Ascending aorta (tissue), 2 donors: ENCODE measurements around the gene ARHGAP30. TPM values are rescaled to one million over a fixed set of nuclear protein-coding genes. Genes with fewer than 3 reads are reported as not detected.

Experiments used
- DNase-seq, 2 donors: peaks; one replicate each; pipeline ENCODE4 v3.0.0-alpha.2; 2019; ENCODE audit warnings: low spot score in 2 of 2
- H3K27ac ChIP-seq, 2 donors: fragments of 200-600 bp; sonication (generic); one replicate each; pipeline ENCODE4 v1.5.1; 2016 to 2017; ENCODE audit warnings: mild to moderate bottlenecking in 1 of 2
- H3K27me3 ChIP-seq: fragments of 200-600 bp; sonication (generic); one replicate; pipeline ENCODE4 v1.5.1; 2017
- H3K36me3 ChIP-seq, 2 donors: fragments of 200-600 bp; sonication (generic); one replicate each; pipeline ENCODE4 v1.5.1; 2016
- H3K4me1 ChIP-seq, 2 donors: fragments of 200-600 bp; sonication (generic); one replicate each; pipeline ENCODE4 v1.5.1; 2016 to 2017; ENCODE audit warnings: mild to moderate bottlenecking in 1 of 2
- H3K4me3 ChIP-seq, 2 donors: fragments of 200-600 bp; sonication (generic); one replicate each; pipeline ENCODE4 v1.5.1; 2016 to 2017; ENCODE audit warnings: mild to moderate bottlenecking in 1 of 2
- H3K9me3 ChIP-seq, 2 donors: fragments of 200-600 bp; sonication (generic); one replicate each; pipeline ENCODE4 v1.5.1; 2016
- intact Hi-C: fragments of 100-400 bp; cut with DNase I; formaldehyde crosslinking; loops from one replicate; pipeline ENCODE4 v1.15.1; 2023
- total RNA-seq: library from RNA; depleted of rRNA; stranded (reverse); fragments of >200 nt; gene quantifications from one replicate; pipeline ENCODE4 v1.1.0, GENCODE V29; 2016
- TF ChIP-seq, protein P1 (sequence below), 3 experiments: fragments of 200-600 bp in 2 of 3; fragments of 450-650 bp in 1 of 3; sonication (generic) in 2 of 3; IDR thresholded peaks; one replicate each; pipeline ENCODE4 v1.5.1; 2016 to 2019; ENCODE audit warnings: antibody characterized with exemption in 3 of 3, mild to moderate bottlenecking in 1 of 3, moderate library complexity in 1 of 3

ARHGAP30 gene
- total RNA-seq, 1 donor from 2014 or later: 14.7 TPM

DNA sequence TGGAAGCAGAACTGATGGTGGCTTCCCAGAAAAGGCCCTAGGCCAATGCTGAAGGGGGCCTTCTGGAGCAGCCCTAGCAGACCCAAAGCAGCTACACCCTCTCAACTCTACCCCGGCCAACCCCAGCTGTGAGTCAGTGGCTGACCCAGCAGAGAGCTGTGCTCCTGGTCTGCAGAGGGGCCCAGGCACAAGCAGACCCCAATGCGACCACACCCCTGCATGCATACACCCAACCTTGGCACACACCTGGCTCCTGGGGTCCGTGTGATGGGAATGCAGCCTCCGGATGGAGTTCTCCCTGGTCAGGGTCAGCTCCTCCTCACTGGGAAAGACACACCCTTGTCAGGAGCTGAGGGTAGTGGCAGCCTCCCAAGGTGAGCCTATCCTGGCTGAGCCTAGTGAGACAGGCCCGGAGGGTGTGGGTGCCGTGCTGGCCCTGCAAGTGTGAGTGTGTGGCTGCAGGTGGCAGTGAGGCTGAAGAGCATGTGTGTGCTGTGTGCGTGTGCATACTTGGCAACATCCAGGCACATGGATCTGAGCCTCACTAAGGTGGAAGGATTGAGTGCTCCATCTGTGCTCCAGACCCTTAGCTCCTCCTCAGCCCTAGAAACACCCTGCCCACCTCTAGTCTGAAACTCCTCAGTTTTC lies 3.9 kb upstream of the ARHGAP30 start:
- Histone ChIP-seq H3K27me3 (no peaks in the 10 kb centered on the region), H3K4me3 (no peak overlapping the region), H3K36me3 (no peaks in the 10 kb centered on the region), H3K4me1 (no peaks in the 10 kb centered on the region), H3K27ac (no peak overlapping the region), H3K9me3 (no peaks in the 10 kb centered on the region)
- intact Hi-C loops: no loop called here
- TF ChIP-seq, protein P1, sequence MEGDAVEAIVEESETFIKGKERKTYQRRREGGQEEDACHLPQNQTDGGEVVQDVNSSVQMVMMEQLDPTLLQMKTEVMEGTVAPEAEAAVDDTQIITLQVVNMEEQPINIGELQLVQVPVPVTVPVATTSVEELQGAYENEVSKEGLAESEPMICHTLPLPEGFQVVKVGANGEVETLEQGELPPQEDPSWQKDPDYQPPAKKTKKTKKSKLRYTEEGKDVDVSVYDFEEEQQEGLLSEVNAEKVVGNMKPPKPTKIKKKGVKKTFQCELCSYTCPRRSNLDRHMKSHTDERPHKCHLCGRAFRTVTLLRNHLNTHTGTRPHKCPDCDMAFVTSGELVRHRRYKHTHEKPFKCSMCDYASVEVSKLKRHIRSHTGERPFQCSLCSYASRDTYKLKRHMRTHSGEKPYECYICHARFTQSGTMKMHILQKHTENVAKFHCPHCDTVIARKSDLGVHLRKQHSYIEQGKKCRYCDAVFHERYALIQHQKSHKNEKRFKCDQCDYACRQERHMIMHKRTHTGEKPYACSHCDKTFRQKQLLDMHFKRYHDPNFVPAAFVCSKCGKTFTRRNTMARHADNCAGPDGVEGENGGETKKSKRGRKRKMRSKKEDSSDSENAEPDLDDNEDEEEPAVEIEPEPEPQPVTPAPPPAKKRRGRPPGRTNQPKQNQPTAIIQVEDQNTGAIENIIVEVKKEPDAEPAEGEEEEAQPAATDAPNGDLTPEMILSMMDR (IDR thresholded peaks at IDR 0.05): no peak
- no peak for DNase-seq

DNA sequence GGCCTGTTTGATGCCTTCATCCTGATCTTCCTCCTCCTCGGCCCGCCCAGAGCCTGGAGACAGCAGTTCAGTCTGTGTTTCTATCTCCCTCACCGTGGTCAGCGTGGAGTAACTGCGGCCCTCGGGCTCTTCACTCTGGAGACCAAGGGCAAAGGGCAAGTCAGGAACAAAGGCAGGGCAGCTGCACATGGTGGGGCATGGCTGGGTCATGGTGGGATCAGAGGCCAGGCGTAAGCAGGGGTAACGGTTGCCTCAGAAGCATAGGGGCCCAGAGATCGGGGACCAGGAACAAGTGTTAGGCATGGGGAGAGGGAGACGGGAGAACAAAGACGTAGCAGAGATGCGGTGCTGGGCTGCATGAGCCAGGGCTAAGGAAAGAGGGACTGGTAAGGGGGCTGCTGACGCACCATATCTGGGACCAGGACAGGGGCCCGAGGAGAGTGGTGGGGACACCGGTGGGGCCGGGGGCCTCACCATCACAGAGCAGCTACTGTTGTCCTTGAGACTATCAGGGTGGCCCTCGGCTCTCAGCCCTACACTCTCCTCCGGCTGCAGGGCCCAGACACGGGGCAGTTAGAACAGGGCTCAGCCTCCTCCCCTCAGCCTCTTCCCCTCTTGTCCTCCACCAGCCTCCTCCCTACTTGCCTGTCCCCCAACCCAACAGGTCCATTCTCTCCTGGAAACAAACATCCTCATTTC lies 3.2 kb upstream of the ARHGAP30 start:
- Histone ChIP-seq H3K27ac (no peak overlapping the region), H3K4me3 (no peak overlapping the region), H3K36me3 (no peaks in the 10 kb centered on the region), H3K9me3 (no peaks in the 10 kb centered on the region), H3K4me1 (no peaks in the 10 kb centered on the region), H3K27me3 (no peaks in the 10 kb centered on the region)
- TF ChIP-seq, protein P1 (IDR thresholded peaks at IDR 0.05): no peak
- DNase-seq: no peak
- intact Hi-C loops: no loop called here

DNA sequence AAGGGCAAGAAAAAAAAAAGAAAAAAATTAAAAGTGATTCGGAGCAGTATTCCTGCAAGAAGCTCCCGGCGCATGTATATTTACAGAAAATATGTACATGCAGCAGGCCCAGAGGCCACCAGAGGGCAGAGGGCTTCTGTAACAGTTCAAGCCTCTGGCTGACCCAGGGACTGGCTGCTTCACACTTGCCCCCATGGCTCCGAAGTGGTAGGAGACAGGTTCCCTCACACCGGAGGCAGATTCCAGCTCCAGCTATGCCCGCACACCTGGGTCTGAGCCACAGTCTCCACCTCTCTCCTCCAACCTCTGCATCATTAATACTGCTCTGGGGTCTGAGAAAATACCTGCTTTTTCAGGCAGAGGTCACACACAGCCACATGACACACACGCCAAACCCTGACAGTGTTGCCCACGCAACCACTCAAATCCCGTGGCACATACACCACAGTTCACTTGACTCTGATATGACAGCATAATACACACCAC lies 2.2 kb upstream of the ARHGAP30 start:
- Histone ChIP-seq H3K36me3 (no peaks in the 10 kb centered on the region), H3K27ac (no peak overlapping the region), H3K4me1 (no peaks in the 10 kb centered on the region), H3K4me3 (no peak overlapping the region), H3K27me3 (no peaks in the 10 kb centered on the region), H3K9me3 (no peaks in the 10 kb centered on the region)
- intact Hi-C loops: no loop called here
- TF ChIP-seq, protein P1 (IDR thresholded peaks at IDR 0.05): peak in 2 of 3 experiments; percentile 23 to 36
- DNase-seq: peak in 1 of 2 donors; percentile 75

DNA sequence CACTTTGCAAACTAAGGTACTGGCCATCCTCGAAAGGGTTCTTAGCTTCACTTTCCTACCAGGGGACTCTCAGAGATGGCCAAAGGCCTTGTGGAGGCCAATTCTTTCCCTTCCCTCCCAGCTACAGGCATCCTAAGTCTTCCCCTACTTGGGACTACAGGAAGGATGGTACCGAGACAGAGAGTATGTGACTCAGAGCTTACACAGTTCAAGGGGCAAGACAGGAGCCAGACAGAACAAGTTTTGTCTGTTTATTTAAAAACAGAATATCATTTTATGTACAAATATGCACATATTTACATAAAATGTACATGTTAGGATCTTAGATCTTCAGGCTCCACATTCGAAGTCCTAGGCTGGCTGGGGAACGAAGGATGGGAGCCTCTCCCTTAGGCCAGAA lies 1.1 kb upstream of the ARHGAP30 start:
- Histone ChIP-seq H3K9me3 (no peaks in the 10 kb centered on the region), H3K4me1 (no peaks in the 10 kb centered on the region), H3K27ac (no peak overlapping the region), H3K4me3 (no peak overlapping the region), H3K36me3 (no peaks in the 10 kb centered on the region), H3K27me3 (no peaks in the 10 kb centered on the region)
- TF ChIP-seq, protein P1 (IDR thresholded peaks at IDR 0.05): no peak
- no peak for DNase-seq
- intact Hi-C loops: no loop called here

DNA sequence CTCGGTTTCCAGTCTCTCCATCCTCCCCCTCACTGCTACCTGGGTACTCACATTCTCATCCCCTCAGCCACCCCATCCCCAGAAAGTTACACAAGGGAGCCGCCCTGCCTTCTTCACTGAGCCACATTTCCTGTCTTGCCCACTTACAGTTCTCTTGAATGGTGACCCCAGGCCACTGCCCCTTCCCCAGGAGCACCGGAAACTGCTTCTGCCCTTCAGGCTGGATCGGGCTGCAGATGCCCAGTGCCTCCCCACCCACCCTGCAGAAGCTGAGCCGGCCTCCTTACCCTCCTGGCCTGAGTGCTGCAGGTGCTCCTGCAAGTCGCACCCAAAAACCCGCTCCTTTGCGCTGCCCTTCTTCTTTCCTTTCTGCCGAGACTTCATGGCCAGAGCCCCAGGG lies 450 bp downstream of the ARHGAP30 start:
- H3K4me3 ChIP-seq: peak overlapping the region in 1 of 2 donors; percentile 50
- TF ChIP-seq, protein P1 (IDR thresholded peaks at IDR 0.05): no peak
- H3K27ac ChIP-seq: peak overlapping the region in 1 of 2 donors; percentile 61
- H3K36me3 ChIP-seq: no peaks in the 10 kb centered on the region
- no peaks in the 10 kb centered on the region for H3K4me1 ChIP-seq
- H3K27me3 ChIP-seq: no peaks in the 10 kb centered on the region
- H3K9me3 ChIP-seq: no peaks in the 10 kb centered on the region
- intact Hi-C loops: no loop called here
- DNase-seq: no peak
